ENCODE data around the gene TMEM80.
A peak's percentile ranks its signal among the peaks of the same experiment; 100 is the strongest.
"Not testable (repeated sequence)": the region's sequence is repeated elsewhere in the genome, so short reads cannot be mapped to it uniquely, and the experiment has no call there.

The TMEM80 gene

DNA sequence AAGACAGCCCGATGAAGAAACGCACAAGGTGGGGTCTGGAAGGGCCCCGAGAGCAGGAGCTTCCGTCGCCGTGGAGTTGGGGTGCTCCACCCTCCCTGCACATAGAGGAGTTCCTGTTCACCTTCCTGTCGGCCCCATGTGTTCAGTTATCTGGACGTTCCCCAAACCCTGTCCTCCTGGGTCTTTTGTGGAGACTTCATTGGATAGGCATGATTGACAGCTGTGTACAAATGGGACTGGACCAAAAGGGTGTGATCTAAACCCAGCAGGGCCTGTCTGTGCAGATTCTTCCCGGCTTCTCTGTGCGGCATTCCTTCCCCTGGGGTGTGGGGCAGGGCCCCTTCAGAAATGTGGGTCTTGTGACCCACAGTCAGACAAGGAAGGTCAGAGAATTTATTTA, 42.3 kb downstream of the TMEM80 start:
- DNase-seq (ENCODE audit: extremely low read depth in 1 of 2, low read depth in 1 of 2), result not testable (repeated sequence)

DNA sequence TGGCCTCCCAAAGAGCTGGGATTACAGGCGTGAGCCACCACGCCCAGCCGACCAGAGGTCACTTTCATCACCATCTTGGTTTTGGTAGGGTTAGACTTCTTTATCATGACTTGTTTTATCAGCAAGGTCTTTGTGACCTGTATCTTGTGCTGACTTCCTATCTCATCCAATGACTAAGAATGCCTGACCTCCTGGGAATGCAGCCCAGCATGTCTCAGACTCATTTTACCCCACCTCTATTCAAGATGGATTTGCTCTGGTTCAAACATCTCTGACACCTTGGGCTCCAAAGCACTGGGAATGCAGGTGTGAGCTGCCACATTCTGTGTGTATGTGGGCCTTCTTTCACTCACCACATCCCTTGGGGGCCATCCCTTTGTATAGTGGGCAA, 46.5 kb downstream of the TMEM80 start:
- no peak for DNase-seq (ENCODE audit: extremely low read depth in 1 of 2, low read depth in 1 of 2)

DNA sequence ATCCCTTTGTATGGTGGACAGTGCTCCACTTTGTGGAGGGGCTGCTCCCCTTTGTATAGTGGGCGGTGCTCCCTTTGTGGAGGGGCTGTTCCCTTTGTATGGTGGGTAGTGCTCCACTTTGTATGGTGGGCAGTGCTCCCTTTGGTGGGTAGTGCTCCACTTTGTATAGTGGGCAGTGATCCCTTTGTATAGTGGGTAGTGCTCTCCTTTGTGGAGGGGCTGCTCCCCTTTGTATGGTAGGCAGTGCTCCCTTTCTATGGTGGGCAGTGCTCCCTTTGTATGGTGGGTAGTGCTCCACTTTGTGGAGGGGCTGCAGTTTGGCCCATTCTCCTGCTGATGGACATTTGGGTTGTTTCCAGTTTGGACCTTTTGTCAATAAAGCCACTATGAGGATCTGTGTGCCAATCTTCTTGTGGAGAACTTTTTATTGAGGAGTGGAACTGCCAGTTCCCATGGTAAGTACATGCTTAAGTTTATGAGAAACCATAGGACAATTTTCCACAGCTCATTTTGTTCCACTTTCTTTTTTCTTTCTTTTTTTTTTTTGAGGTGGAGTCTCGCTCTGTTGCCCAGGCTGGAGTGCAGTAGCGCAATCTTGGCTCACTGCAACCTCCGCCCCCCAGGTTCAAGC, 47.1 kb downstream of the TMEM80 start:
- no peak for DNase-seq (ENCODE audit: extremely low read depth in 1 of 2, low read depth in 1 of 2)

DNA sequence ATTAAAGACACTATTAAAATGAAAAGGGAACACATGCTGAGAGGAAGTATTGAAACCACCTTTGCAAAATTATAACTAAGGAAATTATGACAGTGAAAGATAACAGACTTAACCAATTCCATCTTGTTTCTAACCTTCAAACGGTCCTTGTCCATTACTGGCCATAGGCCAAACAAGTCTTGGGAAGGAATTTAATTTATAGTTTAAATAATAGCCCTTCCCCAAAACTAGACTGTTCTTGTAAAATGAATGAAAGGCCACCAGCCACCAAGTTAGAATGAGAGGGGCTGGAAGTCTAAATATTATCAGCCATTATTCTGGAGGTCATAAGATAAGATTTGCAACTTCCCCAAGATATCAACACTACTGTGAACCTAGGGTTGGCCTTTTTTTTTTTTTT, 49.8 kb downstream of the TMEM80 start:
- no peak for DNase-seq (ENCODE audit: extremely low read depth in 1 of 2, low read depth in 1 of 2)

DNA sequence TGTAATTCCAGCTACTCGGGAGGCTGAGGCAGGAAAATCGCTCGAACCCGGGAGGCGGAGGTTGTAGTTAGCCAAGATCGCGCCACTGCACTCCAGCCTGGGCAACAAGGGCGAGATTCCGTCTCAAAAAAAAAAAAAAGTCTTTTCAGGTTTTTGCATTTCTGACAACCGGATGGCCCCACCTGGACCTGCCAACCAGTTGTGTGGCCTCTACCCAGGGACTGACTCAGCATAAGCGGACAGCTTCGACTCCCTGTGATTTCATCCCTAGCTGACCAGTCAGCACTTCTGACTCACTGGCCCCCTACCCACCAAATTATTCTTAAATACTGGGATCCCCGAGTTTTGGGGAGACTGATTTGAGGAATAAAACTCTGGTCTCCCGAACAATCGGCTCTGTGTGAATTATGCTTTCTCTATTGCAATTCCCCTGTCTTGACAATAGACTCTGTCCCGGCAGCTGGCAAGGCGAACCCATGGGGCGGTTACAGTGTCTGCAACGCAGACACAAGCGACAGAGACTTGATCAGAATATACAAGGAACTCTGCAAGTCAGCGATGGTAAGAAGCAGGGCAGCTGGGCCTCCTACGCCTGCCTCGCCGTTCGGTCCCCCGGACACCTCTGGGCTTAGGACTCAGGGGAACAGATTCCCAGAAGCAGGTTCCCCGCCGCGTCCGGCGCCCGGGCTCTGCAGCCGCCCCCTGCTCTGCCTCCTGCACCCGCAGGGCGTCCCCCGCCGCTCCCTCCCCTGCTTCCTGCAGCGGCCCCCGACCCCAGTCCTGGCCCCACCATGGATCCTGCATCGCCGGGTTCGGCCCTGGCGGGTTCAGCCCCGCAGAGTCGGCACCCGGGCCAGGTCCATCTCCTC, 50.9 kb downstream of the TMEM80 start:
- DNase-seq (ENCODE audit: extremely low read depth in 1 of 2, low read depth in 1 of 2), result no peak

DNA sequence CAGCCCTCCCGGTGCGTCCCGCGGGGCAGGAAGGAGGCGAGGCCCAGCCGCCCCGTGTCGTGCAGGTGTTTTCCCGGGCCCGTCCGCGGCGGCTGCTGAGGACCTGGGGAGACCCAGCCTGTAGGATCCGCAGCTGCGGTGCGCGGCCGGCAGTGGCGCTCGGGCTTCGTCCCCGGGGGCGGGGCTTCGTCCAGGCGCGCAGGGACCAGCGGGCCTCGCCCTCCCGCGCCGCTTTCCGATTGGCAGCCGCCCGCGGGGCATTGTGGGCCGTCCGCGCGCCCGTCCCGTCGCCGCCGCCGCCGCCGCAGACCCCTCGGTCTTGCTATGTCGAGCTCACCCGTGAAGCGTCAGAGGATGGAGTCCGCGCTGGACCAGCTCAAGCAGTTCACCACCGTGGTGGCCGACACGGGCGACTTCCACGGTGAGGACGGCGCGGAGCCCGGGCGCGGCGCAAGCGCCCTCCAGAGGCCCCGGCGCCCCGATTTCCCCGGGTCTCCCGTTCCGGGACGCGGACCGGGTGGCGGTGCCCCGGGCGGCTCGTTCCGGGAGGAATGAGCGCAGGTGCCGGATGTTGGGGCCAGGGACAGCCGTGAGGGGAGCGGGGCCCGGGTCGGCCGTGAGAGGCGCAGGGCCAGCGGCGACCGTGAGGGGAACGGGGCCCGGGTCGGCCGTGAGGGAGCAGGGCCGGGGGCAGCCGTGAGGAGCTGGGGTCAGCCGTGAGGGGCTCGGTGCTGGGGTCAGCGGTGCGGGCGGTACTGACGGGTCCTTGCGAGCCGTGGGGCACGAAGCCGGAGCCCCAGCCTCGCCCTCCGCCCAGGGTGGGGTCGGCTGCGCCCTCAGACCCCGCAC, 51.8 kb downstream of the TMEM80 start, which contains the start of gene TALDO1:
TSS of gene TALDO1 (plus strand) at position 307 of the 849 bp plus-strand sequence. CDS start at position 325, 18 bp downstream.
- peak in 1 of 2 donors; percentile 72 for DNase-seq (ENCODE audit: extremely low read depth in 1 of 2, low read depth in 1 of 2)

DNA sequence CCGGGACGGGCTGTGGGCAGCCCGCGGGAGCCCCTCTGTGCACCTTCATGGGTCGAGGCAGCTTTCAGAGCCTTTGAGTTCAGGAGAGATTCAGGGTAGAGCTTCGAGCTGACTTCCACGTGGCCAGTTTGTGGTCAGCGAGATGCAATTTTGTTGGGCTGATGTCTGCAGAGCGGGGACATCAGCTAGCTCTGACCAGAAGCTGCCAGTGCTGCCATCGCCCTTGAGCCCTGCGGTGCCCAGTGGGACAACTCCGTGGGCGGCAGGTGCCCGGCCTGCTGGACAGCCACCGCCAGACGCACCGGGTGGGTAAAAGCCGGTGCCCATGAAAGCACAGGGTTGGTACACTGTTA, 52.4 kb downstream of the TMEM80 start:
- no peak for DNase-seq (ENCODE audit: extremely low read depth in 1 of 2, low read depth in 1 of 2)

DNA sequence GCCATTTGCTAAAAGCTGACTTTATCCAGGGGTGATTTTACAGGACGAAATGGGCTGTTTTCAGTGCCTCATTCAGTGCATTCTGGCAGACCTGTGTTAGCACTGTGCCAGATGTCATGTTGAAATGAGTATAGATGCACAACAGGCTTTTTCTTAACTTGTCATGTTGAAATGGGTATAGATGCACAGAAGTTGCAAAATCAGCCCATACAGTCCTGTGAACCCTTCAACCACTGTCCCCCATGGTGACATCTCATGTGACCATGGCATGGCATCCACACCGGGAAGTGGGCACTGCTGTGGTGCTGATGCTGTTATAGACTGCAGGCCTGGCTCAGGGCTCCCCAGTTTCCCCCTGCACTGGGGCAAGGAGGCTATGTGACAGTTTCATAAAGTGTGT, 54.1 kb downstream of the TMEM80 start:
- no peak for DNase-seq (ENCODE audit: extremely low read depth in 1 of 2, low read depth in 1 of 2)
